Duodenal mucosa (tissue), 2 donors: ENCODE measurements around the gene MARCHF11.

Experiments used
- H3K27ac ChIP-seq: one replicate; pipeline ENCODE4 v1.7.0; 2013; ENCODE audit warnings: low read depth, low read length
- H3K27me3 ChIP-seq, 2 donors: one replicate each; pipeline ENCODE4 v1.7.0; 2013; ENCODE audit warnings: low read length in 2 of 2, control low read depth in 1 of 2; ENCODE audit not compliant: insufficient read depth in 2 of 2, control insufficient read depth in 1 of 2
- H3K36me3 ChIP-seq, 2 donors: one replicate each; pipeline ENCODE4 v1.7.0; 2013; ENCODE audit warnings: low read length in 2 of 2, control low read depth in 1 of 2; ENCODE audit not compliant: insufficient read depth in 2 of 2, control insufficient read depth in 1 of 2
- H3K4me1 ChIP-seq, 2 donors: one replicate each; pipeline ENCODE4 v1.7.0; 2013; ENCODE audit warnings: low read length in 2 of 2, control low read depth in 1 of 2; ENCODE audit not compliant: insufficient read depth in 2 of 2, control insufficient read depth in 1 of 2
- H3K4me3 ChIP-seq, 2 donors: one replicate each; pipeline ENCODE4 v1.7.0; 2013; ENCODE audit warnings: low read length in 2 of 2, low read depth in 1 of 2
- H3K9ac ChIP-seq, 2 donors: one replicate each; pipeline ENCODE4 v1.7.0; 2013; ENCODE audit warnings: low read length in 2 of 2, low read depth in 1 of 2
- H3K9me3 ChIP-seq, 2 donors: one replicate each; pipeline ENCODE4 v1.7.0; 2013; ENCODE audit warnings: low read length in 2 of 2, control low read depth in 1 of 2; ENCODE audit not compliant: control insufficient read depth in 1 of 2

The MARCHF11 gene

GRCh38 chr5:16152601-16153568, 26.7 kb downstream of the MARCHF11 start:
- H3K4me3 ChIP-seq = no peak overlapping the region
- no peak overlapping the region for H3K27ac ChIP-seq
- no peaks in the 10 kb centered on the region for H3K36me3 ChIP-seq
- no peaks in the 10 kb centered on the region for H3K9me3 ChIP-seq
- no peaks in the 10 kb centered on the region for H3K27me3 ChIP-seq
- H3K4me1 ChIP-seq = no peaks in the 10 kb centered on the region
- no peak overlapping the region for H3K9ac ChIP-seq

- no peaks in the 10 kb centered on the region for H3K4me1 ChIP-seq
- H3K27me3 ChIP-seq = no peaks in the 10 kb centered on the region
- no peak overlapping the region for H3K9ac ChIP-seq
These were observed 30.0 kb downstream of the MARCHF11 start for GRCh38 chr5:16149621-16150020.

GRCh38 chr5:16147179-16147900, 32.3 kb downstream of the MARCHF11 start:
- no peaks in the 10 kb centered on the region for H3K9me3 ChIP-seq
- no peaks in the 10 kb centered on the region for H3K27me3 ChIP-seq
- no peak overlapping the region for H3K27ac ChIP-seq
- no peaks in the 10 kb centered on the region for H3K36me3 ChIP-seq
- no peak overlapping the region for H3K9ac ChIP-seq
- H3K4me1 ChIP-seq = no peaks in the 10 kb centered on the region
- H3K4me3 ChIP-seq = no peak overlapping the region

More at GRCh38 chr5:16149621-16150020, 30.0 kb downstream of the MARCHF11 start:
- no peaks in the 10 kb centered on the region for H3K9me3 ChIP-seq
- H3K4me3 ChIP-seq = no peak overlapping the region
- no peak overlapping the region for H3K27ac ChIP-seq
- H3K36me3 ChIP-seq = no peaks in the 10 kb centered on the region

- Histone ChIP-seq H3K27me3 (no peaks in the 10 kb centered on the region), H3K27ac (no peak overlapping the region)
These were observed 35.2 kb downstream of the MARCHF11 start for GRCh38 chr5:16144416-16144815.

GRCh38 chr5:16143361-16144049, 36.1 kb downstream of the MARCHF11 start:
- H3K27ac ChIP-seq = no peak overlapping the region
- H3K9me3 ChIP-seq = peaks cover 0 to 2% of the 10 kb centered on the region in 2 donors
- no peaks in the 10 kb centered on the region for H3K27me3 ChIP-seq
- no peaks in the 10 kb centered on the region for H3K36me3 ChIP-seq
- H3K4me1 ChIP-seq = no peaks in the 10 kb centered on the region
- H3K4me3 ChIP-seq = no peak overlapping the region
- H3K9ac ChIP-seq = no peak overlapping the region

More at GRCh38 chr5:16144416-16144815, 35.2 kb downstream of the MARCHF11 start:
- H3K9me3 ChIP-seq = no peaks in the 10 kb centered on the region
- no peaks in the 10 kb centered on the region for H3K4me1 ChIP-seq
- no peak overlapping the region for H3K9ac ChIP-seq
- no peak overlapping the region for H3K4me3 ChIP-seq
- H3K36me3 ChIP-seq = no peaks in the 10 kb centered on the region

GRCh38 chr5:16140944-16141343, 38.6 kb downstream of the MARCHF11 start:
- H3K4me3 ChIP-seq = no peak overlapping the region
- no peak overlapping the region for H3K27ac ChIP-seq

GRCh38 chr5:16140417-16140816, 39.2 kb downstream of the MARCHF11 start:
- Histone ChIP-seq H3K4me3 (no peak overlapping the region), H3K36me3 (no peaks in the 10 kb centered on the region), H3K9ac (no peak overlapping the region), H3K27me3 (no peaks in the 10 kb centered on the region), H3K4me1 (no peaks in the 10 kb centered on the region), H3K27ac (no peak overlapping the region), H3K9me3 (peaks cover 4% of the 10 kb centered on the region in 2 donors)

More at GRCh38 chr5:16140944-16141343, 38.6 kb downstream of the MARCHF11 start:
- no peak overlapping the region for H3K9ac ChIP-seq
- H3K27me3 ChIP-seq = no peaks in the 10 kb centered on the region
- no peaks in the 10 kb centered on the region for H3K4me1 ChIP-seq
- peaks cover 4% of the 10 kb centered on the region in 2 donors for H3K9me3 ChIP-seq
- H3K36me3 ChIP-seq = no peaks in the 10 kb centered on the region

GRCh38 chr5:16137177-16137576, 42.4 kb downstream of the MARCHF11 start:
- H3K27me3 ChIP-seq = no peaks in the 10 kb centered on the region
- H3K4me3 ChIP-seq = no peak overlapping the region
- no peaks in the 10 kb centered on the region for H3K4me1 ChIP-seq
- H3K9me3 ChIP-seq = peaks cover 4% of the 10 kb centered on the region in 2 donors
- H3K27ac ChIP-seq = no peak overlapping the region
- H3K9ac ChIP-seq = no peak overlapping the region
- no peaks in the 10 kb centered on the region for H3K36me3 ChIP-seq

- Histone ChIP-seq H3K27me3 (no peaks in the 10 kb centered on the region), H3K4me1 (no peaks in the 10 kb centered on the region), H3K9ac (no peak overlapping the region), H3K27ac (no peak overlapping the region), H3K36me3 (no peaks in the 10 kb centered on the region), H3K9me3 (peaks cover 4% of the 10 kb centered on the region in 2 donors), H3K4me3 (no peak overlapping the region)
These were observed 44.1 kb downstream of the MARCHF11 start for GRCh38 chr5:16135506-16135905.
